ENCODE measurements around the gene MAF.

DNA sequence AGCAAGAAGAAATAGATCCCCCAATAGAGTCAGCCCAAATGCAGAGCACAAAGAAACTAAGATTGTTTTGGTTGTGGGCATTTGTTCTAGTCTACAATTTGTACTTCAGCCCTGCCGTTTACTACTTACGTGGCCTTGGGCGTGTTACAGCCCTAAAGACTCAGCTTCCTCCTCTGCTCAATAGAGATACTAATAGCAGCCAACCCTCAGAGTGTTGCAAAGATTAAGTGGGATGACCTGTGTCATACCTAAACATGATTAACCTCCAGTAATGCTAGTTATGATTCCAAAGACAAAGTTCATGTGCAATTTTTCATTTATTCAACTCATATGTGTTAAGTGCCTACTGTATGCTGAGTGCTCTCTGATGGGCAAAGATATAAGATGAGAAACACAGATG is 43.1 kb downstream of the MAF start:
- TF ChIP-seq, protein P1, sequence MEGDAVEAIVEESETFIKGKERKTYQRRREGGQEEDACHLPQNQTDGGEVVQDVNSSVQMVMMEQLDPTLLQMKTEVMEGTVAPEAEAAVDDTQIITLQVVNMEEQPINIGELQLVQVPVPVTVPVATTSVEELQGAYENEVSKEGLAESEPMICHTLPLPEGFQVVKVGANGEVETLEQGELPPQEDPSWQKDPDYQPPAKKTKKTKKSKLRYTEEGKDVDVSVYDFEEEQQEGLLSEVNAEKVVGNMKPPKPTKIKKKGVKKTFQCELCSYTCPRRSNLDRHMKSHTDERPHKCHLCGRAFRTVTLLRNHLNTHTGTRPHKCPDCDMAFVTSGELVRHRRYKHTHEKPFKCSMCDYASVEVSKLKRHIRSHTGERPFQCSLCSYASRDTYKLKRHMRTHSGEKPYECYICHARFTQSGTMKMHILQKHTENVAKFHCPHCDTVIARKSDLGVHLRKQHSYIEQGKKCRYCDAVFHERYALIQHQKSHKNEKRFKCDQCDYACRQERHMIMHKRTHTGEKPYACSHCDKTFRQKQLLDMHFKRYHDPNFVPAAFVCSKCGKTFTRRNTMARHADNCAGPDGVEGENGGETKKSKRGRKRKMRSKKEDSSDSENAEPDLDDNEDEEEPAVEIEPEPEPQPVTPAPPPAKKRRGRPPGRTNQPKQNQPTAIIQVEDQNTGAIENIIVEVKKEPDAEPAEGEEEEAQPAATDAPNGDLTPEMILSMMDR (conservative IDR thresholded peaks at IDR 0.05; ENCODE audit: low read depth, low read length), result no peak
- TF ChIP-seq, protein P2, sequence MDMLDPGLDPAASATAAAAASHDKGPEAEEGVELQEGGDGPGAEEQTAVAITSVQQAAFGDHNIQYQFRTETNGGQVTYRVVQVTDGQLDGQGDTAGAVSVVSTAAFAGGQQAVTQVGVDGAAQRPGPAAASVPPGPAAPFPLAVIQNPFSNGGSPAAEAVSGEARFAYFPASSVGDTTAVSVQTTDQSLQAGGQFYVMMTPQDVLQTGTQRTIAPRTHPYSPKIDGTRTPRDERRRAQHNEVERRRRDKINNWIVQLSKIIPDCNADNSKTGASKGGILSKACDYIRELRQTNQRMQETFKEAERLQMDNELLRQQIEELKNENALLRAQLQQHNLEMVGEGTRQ (IDR thresholded peaks at IDR 0.05; ENCODE audit: low read depth, low read length), result no peak
- TF ChIP-seq SMC3 (IDR thresholded peaks at IDR 0.05; ENCODE audit: low read depth, low read length) (no peak), POLR2A (IDR thresholded peaks at IDR 0.05; ENCODE audit: low read depth, low read length) (no peak), BHLHE40 (IDR thresholded peaks at IDR 0.05; ENCODE audit: low read depth, low read length) (no peak), MAFK (IDR thresholded peaks at IDR 0.05; ENCODE audit: low read depth, low read length) (no peak), MAZ (IDR thresholded peaks at IDR 0.05; ENCODE audit: borderline replicate concordance, low read depth, low read length) (no peak), CEBPB (IDR thresholded peaks at IDR 0.05; ENCODE audit: low read depth, low read length) (no peak), RCOR1 (IDR thresholded peaks at IDR 0.05; ENCODE audit: insufficient replicate concordance, low read length) (no peak), RAD21 (IDR thresholded peaks at IDR 0.05; ENCODE audit: low read length) (no peak)

Measured in IMR-90 (cell line).